Tibial artery (tissue), 4 donors: ENCODE data around the gene MITF.

Experiments
- DNase-seq, 2 donors: peaks; one replicate each; pipeline ENCODE4 v3.0.0-alpha.2; 2019
- H3K27ac ChIP-seq, 2 donors: fragments of 200-600 bp; sonication (generic) in 1 of 2; 1 replicate in 1 of 2; 2 replicates in 1 of 2; pipeline ENCODE4 v1.5.1; 2018 to 2019; ENCODE audit warnings: mild to moderate bottlenecking in 1 of 2
- H3K27me3 ChIP-seq, 2 donors: fragments of 200-600 bp; sonication (generic) in 1 of 2; one replicate each; pipeline versions ENCODE4 v1.5.1 to v1.6.0; 2016 to 2019
- H3K36me3 ChIP-seq, 3 donors: fragments of 200-600 bp; sonication (generic) in 2 of 3; one replicate each; pipeline ENCODE4 v1.5.1; 2016 to 2019; ENCODE audit warnings: mild to moderate bottlenecking in 2 of 3
- H3K4me1 ChIP-seq, 4 donors: fragments of 200-600 bp; sonication (generic) in 2 of 4; 1 replicate in 3 of 4; 2 replicates in 1 of 4; pipeline ENCODE4 v1.5.1; 2016 to 2019
- H3K4me3 ChIP-seq, 2 donors: fragments of 200-600 bp; sonication (generic) in 1 of 2; 1 replicate in 1 of 2; 2 replicates in 1 of 2; pipeline ENCODE4 v1.5.1; 2018 to 2019; ENCODE audit warnings: mild to moderate bottlenecking in 2 of 2
- H3K9me3 ChIP-seq, 3 donors: fragments of 200-600 bp; sonication (generic) in 1 of 3; one replicate each; pipeline ENCODE4 v1.5.1; 2016 to 2019
- intact Hi-C: fragments of 100-400 bp; cut with DNase I; formaldehyde crosslinking; loops from one replicate; pipeline ENCODE4 v1.15.0; 2023; ENCODE audit warnings: low total_unique reads
- TF ChIP-seq, protein P1 (sequence below), 2 experiments: fragments of 200-600 bp in 1 of 2; fragments of 450-650 bp in 1 of 2; IDR thresholded peaks; one replicate each; pipeline ENCODE4 v1.5.1; 2017 to 2019; ENCODE audit warnings: antibody characterized with exemption in 2 of 2, mild to moderate bottlenecking in 1 of 2, moderate library complexity in 1 of 2

The MITF gene

GRCh38 chr3:69961706-69962439 lies 222.6 kb downstream of the MITF start:
- Histone ChIP-seq H3K27me3 (no peaks in the 10 kb centered on the region), H3K4me3 (no peak overlapping the region), H3K4me1 (no peaks in the 10 kb centered on the region), H3K36me3 (peaks cover 31 to 34% (median 32%) of the 10 kb centered on the region in 3 donors), H3K27ac (no peak overlapping the region), H3K9me3 (no peaks in the 10 kb centered on the region)
- TF ChIP-seq, protein P1, sequence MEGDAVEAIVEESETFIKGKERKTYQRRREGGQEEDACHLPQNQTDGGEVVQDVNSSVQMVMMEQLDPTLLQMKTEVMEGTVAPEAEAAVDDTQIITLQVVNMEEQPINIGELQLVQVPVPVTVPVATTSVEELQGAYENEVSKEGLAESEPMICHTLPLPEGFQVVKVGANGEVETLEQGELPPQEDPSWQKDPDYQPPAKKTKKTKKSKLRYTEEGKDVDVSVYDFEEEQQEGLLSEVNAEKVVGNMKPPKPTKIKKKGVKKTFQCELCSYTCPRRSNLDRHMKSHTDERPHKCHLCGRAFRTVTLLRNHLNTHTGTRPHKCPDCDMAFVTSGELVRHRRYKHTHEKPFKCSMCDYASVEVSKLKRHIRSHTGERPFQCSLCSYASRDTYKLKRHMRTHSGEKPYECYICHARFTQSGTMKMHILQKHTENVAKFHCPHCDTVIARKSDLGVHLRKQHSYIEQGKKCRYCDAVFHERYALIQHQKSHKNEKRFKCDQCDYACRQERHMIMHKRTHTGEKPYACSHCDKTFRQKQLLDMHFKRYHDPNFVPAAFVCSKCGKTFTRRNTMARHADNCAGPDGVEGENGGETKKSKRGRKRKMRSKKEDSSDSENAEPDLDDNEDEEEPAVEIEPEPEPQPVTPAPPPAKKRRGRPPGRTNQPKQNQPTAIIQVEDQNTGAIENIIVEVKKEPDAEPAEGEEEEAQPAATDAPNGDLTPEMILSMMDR (IDR thresholded peaks at IDR 0.05): no peak
- no peak for DNase-seq
- intact Hi-C loops: no loop called here

DNA sequence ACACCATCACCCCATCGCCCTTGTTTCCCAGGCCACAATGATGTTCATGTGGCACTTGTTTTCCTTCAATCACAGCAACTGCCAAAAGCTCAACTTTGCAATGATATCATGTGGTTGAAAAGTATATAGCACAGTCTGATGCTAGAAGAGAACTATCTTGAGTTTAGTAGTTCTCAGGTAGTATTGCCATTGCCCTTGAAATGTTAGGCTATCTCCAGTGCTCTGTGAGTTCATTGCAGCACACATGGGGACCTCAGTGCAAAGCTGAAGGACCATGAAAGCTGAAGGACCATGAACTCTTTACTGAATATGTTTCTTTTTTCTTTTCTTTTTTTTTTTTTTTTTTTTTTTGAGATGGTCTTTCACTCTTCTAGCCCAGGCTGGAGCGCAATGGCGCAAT lies 224.4 kb downstream of the MITF start:
- no peak overlapping the region for H3K4me3 ChIP-seq
- intact Hi-C loops: no loop called here

GRCh38 chr3:69967156-69967555 lies 227.9 kb downstream of the MITF start:
- no peaks in the 10 kb centered on the region for H3K27me3 ChIP-seq
- H3K9me3 ChIP-seq: no peaks in the 10 kb centered on the region
- TF ChIP-seq, protein P1 (IDR thresholded peaks at IDR 0.05): no peak
- H3K4me1 ChIP-seq: no peaks in the 10 kb centered on the region
- H3K27ac ChIP-seq: no peak overlapping the region
- H3K36me3 ChIP-seq: peaks cover 8 to 12% (median 11%) of the 10 kb centered on the region in 3 donors
- no peak overlapping the region for H3K4me3 ChIP-seq
- no peak for DNase-seq
- intact Hi-C loops: no loop called here

More for the DNA sequence above, 224.4 kb downstream of the MITF start:
- Histone ChIP-seq H3K4me1 (no peaks in the 10 kb centered on the region), H3K36me3 (peaks cover 31 to 34% (median 32%) of the 10 kb centered on the region in 3 donors), H3K27me3 (no peaks in the 10 kb centered on the region), H3K27ac (no peak overlapping the region), H3K9me3 (no peaks in the 10 kb centered on the region)
- TF ChIP-seq, protein P1 (IDR thresholded peaks at IDR 0.05): no peak
- DNase-seq: no peak

DNA sequence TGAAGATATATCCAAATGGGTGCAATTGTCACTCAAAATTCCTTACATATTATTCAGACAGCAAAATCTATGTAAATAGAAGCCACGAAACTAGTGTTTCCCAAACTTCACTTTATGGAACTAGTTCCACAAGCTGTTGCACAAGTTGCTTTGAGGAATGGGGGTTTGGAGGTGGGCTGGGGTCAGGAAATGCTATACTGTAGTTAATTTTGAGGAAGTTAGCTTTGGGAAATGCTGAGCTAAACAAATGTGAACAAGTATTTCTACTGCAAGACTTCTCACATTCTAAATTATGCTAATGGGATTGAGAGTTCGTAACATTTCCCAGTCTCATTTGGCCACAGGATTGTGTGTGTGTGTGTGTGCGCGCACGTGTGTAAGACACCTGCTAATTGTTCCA lies 231.6 kb downstream of the MITF start:
- intact Hi-C loops: no loop called here
- no peak for DNase-seq
- no peak overlapping the region for H3K27ac ChIP-seq
- H3K4me1 ChIP-seq: no peaks in the 10 kb centered on the region
- no peaks in the 10 kb centered on the region for H3K27me3 ChIP-seq
- H3K4me3 ChIP-seq: no peak overlapping the region
- TF ChIP-seq, protein P1 (IDR thresholded peaks at IDR 0.05): no peak
- H3K36me3 ChIP-seq: no peaks in the 10 kb centered on the region
- H3K9me3 ChIP-seq: no peaks in the 10 kb centered on the region

DNA sequence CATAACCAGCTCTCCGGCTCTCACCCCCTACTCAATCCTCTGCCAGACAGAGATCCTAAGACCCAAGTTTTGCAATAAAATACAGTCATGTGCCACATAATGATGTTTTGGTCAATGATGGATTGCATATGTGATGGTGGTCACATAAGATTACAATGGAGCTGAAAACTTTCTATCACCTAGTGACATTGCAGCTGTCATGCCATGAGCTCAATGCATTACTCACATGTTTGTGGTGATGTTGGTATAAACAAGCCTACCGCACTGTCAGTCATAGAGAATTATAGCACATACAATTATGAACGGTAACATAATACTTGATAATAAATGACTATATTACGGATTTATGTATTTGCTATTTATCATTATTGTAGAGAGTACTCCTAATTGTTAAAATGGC lies 233.4 kb downstream of the MITF start:
- Histone ChIP-seq H3K4me1 (no peaks in the 10 kb centered on the region), H3K27me3 (no peaks in the 10 kb centered on the region), H3K9me3 (peaks cover 0 to 6% (median 3%) of the 10 kb centered on the region in 3 donors), H3K4me3 (no peak overlapping the region), H3K36me3 (no peaks in the 10 kb centered on the region), H3K27ac (no peak overlapping the region)
- TF ChIP-seq, protein P1 (IDR thresholded peaks at IDR 0.05): no peak
- DNase-seq: no peak
- intact Hi-C loops: no loop called here
